NCI-H2029 (cell line): Measurements from ENCODE around the gene HOXD11.

Experiments used
- DNase-seq: peaks from one replicate; lab custom pipeline; 2025; lab: John Stamatoyannopoulos, UW

Gene HOXD11

GRCh38 chr2:176105078-176105729 is 1.9 kb upstream of the HOXD11 start:
- DNase-seq = no peak

GRCh38 chr2:176105730-176106580 is 1.1 kb upstream of the HOXD11 start:
- no peak for DNase-seq

GRCh38 chr2:176107731-176108181 is 676 bp downstream of the HOXD11 start:
- peak; percentile 18 for DNase-seq

GRCh38 chr2:176109192-176109901 is 2.3 kb downstream of the HOXD11 start:
- DNase-seq = no peak

- DNase-seq = no peak
Observed at GRCh38 chr2:176109946-176110345, 2.9 kb downstream of the HOXD11 start.

- no peak for DNase-seq
Observed at GRCh38 chr2:176110415-176111308, 3.6 kb downstream of the HOXD11 start.

GRCh38 chr2:176111309-176111663 is 4.2 kb downstream of the HOXD11 start:
- peak; percentile 58 for DNase-seq

- DNase-seq = no peak
Observed at GRCh38 chr2:176111846-176112374, 4.8 kb downstream of the HOXD11 start.

- DNase-seq = no peak
Observed at GRCh38 chr2:176112375-176113302, 5.6 kb downstream of the HOXD11 start.

- DNase-seq = peak; percentile 82
Observed at GRCh38 chr2:176114120-176114929, 7.2 kb downstream of the HOXD11 start.

- no peak for DNase-seq
Observed at GRCh38 chr2:176114930-176115625, 8.0 kb downstream of the HOXD11 start.

- no peak for DNase-seq
Observed at GRCh38 chr2:176115883-176116813, 9.1 kb downstream of the HOXD11 start, which contains the start of gene HOXD10. Gene HOXD10, plus strand, starts transcription at chr2:176116778. Its CDS starts 56 bp downstream, at chr2:176116834.

- DNase-seq = no peak
Observed at GRCh38 chr2:176117162-176117822, 10.2 kb downstream of the HOXD11 start.

GRCh38 chr2:176117823-176118371 is 10.8 kb downstream of the HOXD11 start:
- DNase-seq = no peak

- DNase-seq = peak; percentile 83
Observed at GRCh38 chr2:176118601-176119339, 11.7 kb downstream of the HOXD11 start.
